Middle frontal gyrus (tissue), 1 donor: ENCODE data around the gene LILRA1.
"Not testable (repeated sequence)": the region's sequence is repeated elsewhere in the genome, so short reads cannot be mapped to it uniquely, and the experiment has no call there.

Experiments used
- DNase-seq: peaks from one replicate; pipeline ENCODE4 v3.0.0-alpha.2; 2015; ENCODE audit warnings: low spot score; ENCODE audit errors: extremely low spot score

Gene LILRA1

DNA sequence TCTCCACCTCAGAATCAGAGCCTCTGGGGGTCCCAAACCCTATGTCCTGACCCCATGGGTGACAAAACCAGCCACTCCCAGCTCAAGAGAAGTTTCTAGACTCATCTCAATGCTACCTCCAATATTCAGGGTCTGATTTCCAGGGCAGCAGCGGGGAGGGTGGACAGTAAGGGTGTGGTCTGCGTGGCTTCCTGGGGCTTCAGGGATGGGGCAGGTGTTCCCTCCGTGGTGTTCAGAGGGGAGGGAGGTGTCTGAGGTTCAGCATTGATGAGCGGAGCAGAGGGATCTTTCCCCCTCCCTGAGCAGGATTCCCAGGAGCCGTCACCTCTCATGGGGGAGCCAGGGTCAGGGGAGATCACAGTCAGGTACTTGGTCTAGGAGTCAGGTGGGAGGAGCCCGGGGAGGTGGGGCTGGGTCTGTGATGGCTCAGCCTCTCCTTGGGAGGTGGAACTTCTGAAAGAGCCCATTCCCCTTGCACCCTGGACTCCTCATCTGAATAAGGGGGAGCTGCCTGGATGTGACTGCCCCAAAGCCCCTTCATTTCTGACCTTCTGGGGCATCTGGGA, 16.9 kb upstream of the LILRA1 start:
- DNase-seq: no peak

DNA sequence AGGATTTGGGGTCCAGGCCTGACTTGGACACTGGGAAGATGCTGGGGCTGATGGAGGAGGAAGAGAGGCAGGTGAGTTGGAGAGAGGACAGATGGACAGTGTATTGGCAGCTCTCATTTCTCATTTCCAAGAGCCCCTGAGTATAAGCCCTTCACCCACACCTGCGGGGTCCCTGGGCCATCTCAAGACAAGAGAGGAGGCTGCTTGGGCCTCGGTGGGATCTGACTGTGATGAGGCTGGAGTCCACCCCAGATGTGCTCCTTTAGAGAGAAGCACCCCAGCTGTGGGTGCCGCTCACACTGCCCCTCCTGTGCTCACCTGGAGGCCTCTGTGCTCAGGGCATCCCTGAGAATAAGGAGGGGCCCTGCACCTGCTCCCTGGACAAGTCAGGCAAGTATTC, 16.1 kb upstream of the LILRA1 start:
- DNase-seq: no peak

DNA sequence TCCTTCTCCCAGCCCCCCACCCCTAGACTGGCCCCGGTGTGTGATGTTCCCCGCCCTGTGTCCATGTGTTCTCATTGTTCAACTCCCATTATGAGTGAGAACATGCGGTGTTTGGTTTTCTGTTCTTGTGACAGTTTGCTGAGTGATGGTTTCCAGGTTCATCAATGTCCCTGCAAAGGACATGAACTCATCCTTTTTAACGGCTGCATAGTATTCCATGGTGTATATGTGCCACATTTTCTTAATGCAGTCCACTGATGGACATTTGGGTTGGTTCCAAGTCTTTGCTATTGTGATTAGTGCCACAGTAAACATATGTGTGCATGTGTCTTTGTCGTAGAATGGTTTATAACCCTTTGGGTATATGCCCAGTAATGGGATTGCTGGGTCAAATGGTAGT, 15.2 kb upstream of the LILRA1 start:
- not testable (repeated sequence) for DNase-seq

DNA sequence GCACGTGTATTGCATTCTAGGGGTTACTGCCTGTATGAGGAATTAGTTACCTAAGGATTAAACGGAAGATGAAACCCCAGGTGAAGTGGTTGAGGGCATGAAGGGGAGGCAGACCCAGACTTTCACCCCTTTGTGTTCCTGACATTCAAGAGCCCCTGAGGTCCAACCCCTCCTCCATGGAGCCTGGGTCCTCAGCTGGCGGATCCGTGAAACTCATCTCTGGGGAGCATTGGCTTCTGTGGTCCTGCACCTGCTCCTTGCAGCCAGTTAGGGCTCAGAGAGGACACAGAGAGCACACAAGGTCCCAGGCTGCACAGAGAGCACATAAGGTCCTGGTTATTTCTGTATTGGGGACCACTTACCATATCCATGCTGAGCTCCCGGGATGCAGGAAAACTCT, 7.0 kb upstream of the LILRA1 start:
- no peak for DNase-seq

DNA sequence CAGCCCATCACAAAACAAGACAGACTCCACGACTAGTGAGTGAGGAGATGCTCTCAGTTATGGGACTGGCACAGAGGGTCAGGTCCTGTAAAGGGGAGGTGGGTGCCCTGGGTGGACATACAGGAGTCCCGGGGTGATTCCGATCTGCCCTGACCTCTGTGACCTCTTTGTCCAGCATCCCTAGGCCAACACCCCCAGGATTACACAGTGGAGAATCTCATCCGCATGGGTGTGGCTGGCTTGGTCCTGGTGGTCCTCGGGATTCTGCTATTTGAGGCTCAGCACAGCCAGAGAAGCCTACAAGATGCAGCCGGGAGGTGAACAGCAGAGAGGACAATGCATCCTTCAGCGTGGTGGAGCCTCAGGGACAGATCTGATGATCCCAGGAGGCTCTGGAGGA, 6.4 kb upstream of the LILRA1 start:
- DNase-seq: no peak

DNA sequence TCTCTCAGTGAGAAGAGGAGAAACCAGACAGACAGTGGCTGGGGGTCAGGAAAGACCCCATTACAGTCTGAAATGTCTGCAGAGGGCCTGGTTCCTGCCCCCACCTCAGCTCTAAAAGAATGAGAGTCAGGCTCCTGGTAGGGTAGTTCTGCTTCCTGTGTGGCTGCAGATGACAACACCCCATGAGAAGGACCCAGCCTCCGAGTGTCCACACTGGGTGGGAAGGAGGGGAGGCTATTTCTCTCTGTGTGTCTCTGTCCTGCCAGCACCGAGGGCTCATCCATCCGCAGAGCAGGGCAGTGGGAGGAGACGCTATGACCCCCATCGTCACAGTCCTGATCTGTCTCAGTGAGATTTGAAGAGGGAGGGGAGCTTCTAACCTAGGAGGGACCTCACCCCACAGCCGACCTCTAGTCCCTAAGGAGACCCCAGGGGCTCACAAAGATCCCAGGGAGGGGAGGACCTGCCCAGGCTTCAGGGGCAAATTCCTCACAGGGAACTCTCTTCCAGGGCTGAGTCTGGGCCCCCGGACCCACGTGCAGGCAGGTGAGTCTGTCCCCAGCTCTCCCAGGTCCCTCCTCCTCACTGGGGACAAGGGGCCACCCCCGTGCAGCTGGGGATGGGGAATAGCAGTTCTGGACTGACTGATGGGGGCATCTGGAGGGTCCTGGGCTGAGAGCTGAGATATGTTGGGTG, 647 bp downstream of the LILRA1 start:
- DNase-seq: not testable (repeated sequence)

DNA sequence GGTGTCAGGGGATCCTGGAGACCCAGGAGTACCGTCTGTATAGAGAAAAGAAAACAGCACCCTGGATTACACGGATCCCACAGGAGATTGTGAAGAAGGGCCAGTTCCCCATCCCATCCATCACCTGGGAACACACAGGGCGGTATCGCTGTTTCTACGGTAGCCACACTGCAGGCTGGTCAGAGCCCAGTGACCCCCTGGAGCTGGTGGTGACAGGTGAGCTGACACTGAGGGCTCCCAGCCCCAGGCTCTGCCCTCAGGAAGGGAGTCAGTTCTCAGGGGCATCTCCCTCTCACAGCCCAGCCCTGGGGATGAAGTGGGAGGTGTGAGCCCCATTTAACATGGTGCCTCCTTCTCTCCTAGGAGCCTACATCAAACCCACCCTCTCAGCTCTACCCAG, 1.3 kb downstream of the LILRA1 start:
- DNase-seq: no peak

DNA sequence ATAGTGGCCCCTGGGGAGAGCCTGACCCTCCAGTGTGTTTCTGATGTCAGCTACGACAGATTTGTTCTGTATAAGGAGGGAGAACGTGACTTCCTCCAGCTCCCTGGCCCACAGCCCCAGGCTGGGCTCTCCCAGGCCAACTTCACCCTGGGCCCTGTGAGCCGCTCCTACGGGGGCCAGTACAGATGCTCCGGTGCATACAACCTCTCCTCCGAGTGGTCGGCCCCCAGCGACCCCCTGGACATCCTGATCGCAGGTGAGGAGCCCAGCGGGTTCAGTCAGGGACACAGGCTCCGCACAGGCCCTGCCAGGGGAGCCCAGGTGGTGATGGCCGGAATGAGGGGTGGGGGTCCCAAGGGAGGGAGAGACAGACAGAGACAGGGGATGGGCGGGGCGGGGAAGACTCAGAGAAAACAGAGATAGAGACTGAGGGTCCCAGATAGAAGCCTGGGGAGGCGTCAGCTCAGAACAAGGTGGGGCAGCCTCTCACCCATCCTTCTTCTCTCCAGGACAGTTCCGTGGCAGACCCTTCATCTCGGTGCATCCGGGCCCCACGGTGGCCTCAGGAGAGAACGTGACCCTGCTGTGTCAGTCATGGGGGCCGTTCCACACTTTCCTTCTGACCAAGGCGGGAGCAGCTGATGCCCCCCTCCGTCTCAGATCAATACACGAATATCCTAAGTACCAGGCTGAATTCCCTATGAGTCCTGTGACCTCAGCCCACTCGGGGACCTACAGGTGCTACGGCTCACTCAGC, 2.4 kb downstream of the LILRA1 start:
- not testable (repeated sequence) for DNase-seq

DNA sequence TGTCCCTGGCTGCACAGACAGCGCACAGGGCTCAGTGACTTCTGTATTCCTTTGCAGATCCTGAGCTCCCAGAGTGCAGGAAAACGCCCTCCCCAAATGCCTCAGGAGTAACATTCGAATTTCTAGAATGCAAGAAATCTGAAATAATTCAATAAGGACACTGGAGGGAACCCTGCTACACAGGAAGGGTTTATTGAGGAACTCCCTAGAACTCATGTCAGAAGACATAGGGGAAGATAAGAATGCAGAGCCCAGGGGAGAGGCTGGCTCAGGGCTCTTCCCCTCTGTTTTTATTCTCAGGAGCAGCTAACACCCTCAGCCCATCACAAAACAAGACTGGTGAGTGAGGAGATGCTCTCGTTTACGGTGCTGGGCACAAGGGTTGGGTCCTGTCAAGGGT, 6.8 kb downstream of the LILRA1 start:
- no peak for DNase-seq

DNA sequence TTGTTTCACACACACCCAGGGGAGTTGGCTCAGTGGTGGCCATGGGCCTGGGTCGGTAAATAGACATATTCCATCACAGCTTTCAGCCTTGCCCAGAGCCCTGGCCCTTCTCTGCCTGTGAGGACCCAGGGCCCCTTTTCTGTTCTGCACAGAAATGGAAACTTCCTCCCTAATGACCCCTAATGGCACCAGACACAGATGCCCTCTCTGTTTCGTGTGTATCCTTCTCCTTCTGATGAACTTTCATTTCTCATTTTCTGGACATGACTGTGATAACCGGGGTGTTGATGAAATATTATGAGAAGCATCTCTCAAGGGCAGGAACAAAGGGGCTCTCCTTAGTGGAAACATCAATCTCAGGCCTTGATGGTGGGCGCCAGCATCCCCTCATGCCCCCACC, 12.8 kb downstream of the LILRA1 start:
- no peak for DNase-seq

DNA sequence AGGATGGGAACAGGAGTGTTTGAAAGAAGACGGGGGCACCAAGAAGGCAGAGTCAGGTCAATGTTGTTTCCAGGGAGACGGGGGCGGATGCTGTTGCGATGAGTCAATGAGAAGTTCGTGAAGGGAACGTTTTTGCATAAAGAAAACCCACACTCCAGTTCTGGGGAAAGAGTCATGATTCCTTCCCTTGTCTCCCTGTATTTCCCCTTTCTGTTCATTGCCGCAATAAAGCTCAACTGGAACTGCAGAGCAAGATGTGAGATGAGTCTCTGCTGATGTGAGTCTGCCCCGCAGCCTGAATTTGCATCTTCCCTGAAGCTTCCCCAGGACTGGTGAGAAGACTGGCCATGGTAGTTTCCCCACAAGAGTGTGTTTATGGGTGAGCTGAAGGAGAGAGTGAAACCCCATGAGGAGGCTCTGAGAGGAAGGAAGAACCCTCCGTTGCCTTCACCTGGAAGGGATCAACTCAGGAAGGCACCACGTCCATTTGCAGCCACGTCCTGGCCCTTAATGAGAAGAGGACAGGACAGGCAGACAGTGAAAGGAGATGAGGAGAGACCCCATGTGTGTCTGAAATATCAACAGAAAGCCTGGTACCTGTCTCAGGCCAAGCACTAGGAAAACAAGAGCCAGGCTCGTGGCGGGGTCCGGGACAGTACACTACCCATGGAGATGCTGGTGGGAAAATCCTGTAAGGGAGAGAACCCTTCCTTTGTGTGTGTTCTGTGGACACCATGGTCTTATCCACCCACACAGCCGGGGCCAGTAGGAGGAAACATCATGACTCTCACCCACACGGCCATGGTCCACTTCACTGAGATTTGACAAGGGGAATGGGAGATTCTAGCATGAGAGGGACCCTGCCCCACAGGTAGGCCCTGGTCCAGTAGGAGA, 13.7 kb downstream of the LILRA1 start:
- no peak for DNase-seq

DNA sequence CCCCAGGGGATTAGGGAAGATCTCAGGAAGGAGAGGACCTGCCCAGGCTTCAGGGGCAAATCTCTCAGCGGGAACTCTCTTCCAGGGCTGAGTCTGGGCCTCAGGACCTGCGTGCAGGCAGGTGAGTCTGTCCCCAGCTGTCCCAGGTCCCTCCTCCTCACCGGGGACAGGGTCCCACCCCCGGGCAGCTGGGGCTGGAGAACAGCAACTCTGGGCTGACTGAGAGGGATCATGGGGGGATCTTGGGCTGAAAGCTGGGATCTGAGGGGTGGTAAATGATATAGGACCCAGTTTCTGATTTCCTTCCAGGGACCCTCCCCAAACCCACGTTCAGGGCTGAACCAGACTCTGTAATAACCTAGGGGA, 14.3 kb downstream of the LILRA1 start:
- DNase-seq: no peak

DNA sequence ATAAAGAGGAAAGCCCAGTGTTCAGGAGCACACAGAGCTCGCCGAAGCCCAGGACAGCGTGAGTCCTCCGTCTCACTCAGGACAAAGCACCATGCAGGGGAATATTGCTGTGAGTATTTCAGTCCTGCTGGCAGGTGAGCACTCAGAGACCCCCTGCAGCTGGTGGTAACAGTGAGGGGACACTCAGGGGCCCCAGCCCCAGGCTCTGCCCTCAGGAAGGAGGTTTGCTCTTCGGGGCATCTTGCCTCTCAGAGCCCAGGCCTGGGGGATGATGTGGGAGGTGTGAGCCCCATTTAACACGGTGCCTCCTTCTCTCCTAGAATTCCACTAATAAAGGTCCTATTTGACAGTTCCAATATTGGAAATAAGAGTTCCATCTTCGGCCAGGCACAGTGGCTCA, 14.8 kb downstream of the LILRA1 start:
- no peak for DNase-seq

DNA sequence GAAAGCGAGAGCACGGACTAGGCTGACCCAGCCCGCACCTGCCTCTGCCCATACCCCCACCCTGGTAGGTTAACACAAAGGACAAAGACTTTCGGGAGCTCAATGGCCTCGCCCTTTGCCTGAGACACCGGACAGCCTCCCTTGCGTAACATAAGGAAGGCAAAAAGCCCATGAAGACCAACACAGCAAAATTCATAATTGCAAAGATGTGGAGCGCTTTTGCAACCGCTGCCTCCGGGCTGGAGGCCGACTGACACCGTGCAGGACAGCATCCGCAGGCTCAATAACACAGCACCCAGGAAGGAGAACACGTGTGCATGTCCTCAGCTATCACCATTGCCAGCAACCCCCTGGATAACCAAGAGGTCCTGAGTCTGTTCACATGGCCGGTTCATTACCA, 15.4 kb downstream of the LILRA1 start:
- DNase-seq: no peak

DNA sequence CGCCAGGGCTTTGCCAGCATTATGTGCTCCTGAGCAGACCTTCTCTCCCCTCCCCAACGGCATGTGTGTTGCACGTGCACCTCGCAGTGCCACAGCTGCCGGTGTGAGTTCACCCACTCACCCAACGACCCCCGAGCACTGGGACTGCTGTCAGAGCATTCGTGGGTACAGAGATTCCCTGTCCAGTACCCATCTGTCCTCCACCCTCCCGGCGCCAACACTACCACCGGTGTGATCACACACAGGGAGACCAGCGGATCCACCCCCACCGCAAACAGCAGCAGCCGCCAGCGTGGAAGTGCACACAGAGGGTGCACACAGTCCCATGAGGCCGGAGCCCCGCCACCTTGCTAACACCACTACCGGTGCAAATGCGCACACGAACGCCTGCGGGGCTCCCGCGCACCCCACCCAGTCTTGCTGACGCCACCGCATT, 15.9 kb downstream of the LILRA1 start:
- no peak for DNase-seq

DNA sequence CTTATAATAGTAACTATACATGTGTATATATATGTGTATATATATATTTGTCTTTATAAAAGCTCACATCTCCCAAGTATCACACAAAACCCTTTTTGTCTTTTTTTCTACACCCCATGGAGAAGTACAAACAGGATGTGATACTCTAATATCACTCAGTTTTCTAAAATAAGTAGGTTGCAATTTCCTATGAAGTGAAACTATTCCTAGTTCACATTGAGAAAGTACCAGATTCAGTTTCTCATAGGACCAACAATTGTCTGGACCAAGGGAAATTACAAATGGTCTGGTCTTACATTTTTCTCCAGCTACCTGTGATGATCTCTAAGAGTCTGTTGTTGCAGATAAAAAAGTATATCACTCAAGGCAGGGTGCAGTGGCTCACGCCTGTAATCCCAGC, 19.0 kb downstream of the LILRA1 start:
- DNase-seq: no peak

DNA sequence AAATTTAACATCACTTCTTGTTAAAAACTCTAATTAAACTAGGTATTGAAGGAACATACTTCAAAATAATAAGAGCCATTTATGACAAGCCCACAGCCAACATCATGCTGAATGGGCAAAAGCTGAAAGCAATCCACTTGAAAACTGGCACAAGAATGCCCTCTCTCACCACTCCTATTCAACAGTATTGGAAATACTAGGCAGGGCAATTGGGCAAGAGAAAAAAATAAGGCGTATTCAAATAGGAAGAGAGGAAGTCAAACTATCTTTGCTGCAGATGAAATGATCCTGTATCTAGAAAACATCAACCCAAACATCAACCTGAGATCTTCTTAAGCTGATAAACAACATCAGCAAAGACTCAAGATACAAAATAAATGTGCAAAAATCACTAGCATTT, 21.3 kb downstream of the LILRA1 start:
- no peak for DNase-seq

DNA sequence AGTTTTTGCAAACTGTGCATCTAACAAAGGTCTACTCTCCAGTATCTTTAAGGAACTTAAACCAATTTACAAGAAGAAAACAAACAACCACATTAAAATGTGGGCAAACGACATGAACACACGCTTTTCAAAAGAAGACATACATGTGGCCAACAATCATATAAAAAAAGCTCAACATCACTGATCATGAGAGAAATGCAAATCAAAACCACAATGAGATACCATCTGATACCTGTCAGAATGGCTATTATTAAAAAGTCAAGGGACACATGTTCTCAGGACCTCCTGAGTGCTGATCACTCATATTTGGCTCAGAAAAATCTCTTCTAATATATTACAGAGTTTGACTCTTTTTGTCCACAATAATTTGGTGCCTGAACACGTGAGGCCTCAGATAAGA, 22.6 kb downstream of the LILRA1 start:
- no peak for DNase-seq

DNA sequence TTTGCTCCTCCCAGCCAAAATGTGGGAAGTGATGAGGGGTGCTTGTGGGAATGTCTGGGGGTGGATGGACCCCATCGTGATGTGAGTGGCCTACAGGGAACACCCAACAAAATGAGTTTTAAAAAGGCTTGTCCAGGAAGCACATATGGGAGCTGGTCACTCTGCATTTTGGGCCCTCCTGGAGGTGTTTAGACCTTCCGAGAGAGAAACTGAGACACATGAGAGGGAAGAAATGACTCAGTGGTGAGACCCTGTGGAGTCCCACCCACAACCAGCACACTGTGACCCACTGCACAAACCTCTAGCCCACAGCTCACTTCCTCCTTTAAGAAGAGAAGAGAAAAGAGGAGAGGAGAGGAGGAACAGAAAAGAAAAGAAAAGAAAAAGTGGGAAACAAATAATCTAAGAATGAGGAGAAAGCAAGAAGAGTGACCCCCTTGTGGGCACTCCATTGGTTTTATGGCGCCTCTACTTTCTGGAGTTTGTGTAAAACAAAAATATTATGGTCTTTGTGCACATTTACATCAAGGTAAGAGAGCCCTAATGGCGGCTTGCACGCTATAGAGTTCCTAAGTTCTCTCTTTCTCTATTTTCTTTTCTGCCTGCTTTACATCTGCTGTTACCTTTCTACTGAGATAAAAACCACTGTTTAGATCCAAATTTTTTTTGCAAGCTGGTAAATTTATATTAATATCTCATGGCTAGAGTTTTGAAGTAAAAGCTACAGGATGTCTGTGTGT, 23.6 kb downstream of the LILRA1 start:
- DNase-seq: no peak

DNA sequence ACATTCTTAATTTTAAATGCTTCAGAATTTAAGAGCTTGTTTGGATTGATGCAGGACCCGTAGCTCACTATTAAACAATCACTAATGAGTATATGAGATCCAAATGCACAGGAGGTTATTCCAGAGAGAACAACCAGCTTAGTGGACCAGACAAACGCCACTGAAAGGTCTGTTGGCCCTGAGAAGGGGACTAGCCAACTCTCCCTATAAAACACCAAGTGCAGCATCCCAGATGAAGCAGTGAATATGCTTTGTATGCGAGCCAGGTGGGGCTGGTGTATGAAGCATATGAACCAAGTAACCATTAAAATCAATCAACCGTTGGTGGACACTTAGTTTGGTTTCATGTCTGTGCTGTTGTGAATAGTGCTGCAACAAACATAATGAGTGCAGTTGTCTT, 27.0 kb downstream of the LILRA1 start:
- DNase-seq: no peak

DNA sequence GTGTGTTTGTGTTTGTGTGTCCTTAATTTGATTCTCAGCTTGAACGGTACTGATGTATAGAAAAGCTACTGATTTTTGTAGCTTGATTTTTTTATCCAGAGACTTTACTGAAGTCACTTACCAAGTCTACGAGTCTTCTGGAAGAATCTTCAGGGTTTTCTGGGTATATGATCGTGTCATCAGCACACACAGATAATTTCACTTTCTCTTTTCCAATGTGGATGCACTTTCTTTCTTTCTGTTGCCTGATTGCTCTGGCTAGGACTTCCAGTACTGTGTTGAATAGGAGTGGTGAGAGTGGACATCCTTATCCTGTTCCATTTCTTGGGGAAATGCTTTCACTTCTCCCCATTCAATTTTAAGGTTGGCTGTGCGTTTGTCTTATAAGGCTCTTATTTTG, 29.0 kb downstream of the LILRA1 start:
- DNase-seq: no peak
